SU-DHL-6 (cell line): ENCODE results near the gene UPB1.

ENCODE experiments used
- H2AFZ ChIP-seq: fragments of 200-600 bp; sonication (generic); 2 replicates; pipeline ENCODE4 v1.6.1; 2014; ENCODE audit warnings: low read depth, mild to moderate bottlenecking, moderate library complexity, mixed read lengths, antibody characterized with exemption, low read length; ENCODE audit not compliant: severe bottlenecking
- H3F3A ChIP-seq: fragments of 200-600 bp; shearing (Covaris generic); 2 replicates; pipeline ENCODE4 v1.6.0; 2016; ENCODE audit warnings: antibody characterized with exemption, mild to moderate bottlenecking; ENCODE audit not compliant: insufficient read depth
- H3K27ac ChIP-seq: fragments of 200-600 bp; sonication (generic); 2 replicates; pipeline ENCODE4 v1.5.1; 2016; ENCODE audit warnings: low read depth, mild to moderate bottlenecking, low read length, moderate library complexity, mixed read lengths
- H3K27me3 ChIP-seq: fragments of 200-600 bp; sonication (generic), shearing (Covaris generic); 2 replicates; pipeline ENCODE4 v1.6.0; 2014; ENCODE audit warnings: mild to moderate bottlenecking, low read length
- H3K36me3 ChIP-seq: fragments of 200-600 bp; sonication (generic); 2 replicates; pipeline ENCODE4 v1.6.1; 2014; ENCODE audit warnings: mild to moderate bottlenecking, low read length, mixed read lengths
- H3K4me2 ChIP-seq: fragments of 300-600, 200-600 bp; shearing (Covaris generic), sonication (generic); 2 replicates; pipeline ENCODE4 v1.6.0; 2014; ENCODE audit warnings: low read length, low read depth, mild to moderate bottlenecking; ENCODE audit not compliant: poor library complexity, severe bottlenecking
- H3K4me3 ChIP-seq: fragments of 200-600 bp; sonication (generic); 2 replicates; pipeline ENCODE4 v1.5.1; 2014; ENCODE audit warnings: antibody characterized with exemption, low read length, mild to moderate bottlenecking, mixed read lengths; ENCODE audit not compliant: insufficient read depth, poor library complexity, severe bottlenecking
- H3K79me2 ChIP-seq: fragments of 200-600 bp; sonication (generic); 2 replicates; pipeline ENCODE4 v1.6.1; 2014; ENCODE audit warnings: mild to moderate bottlenecking, low read length, moderate library complexity; ENCODE audit not compliant: insufficient read depth
- H3K9ac ChIP-seq: fragments of 200-600 bp; sonication (generic); 2 replicates; pipeline ENCODE4 v1.7.0; 2014; ENCODE audit warnings: mild to moderate bottlenecking, low read length
- H3K9me2 ChIP-seq: fragments of 200-600 bp; sonication (generic); replicated peaks from 2 replicates; pipeline ENCODE4 v1.6.1; 2014; ENCODE audit warnings: low read length; ENCODE audit not compliant: insufficient read depth
- H3K9me3 ChIP-seq: fragments of 200-600 bp; sonication (generic); 2 replicates; pipeline ENCODE4 v1.6.1; 2014; ENCODE audit warnings: low read length, mixed read lengths; ENCODE audit not compliant: insufficient read depth
- H4K20me1 ChIP-seq: fragments of 200-600 bp; sonication (generic); 2 replicates; pipeline ENCODE4 v1.6.1; 2014; ENCODE audit warnings: low read depth, mild to moderate bottlenecking, antibody characterized with exemption, low read length, moderate library complexity, mixed read lengths
- EZH2phosphoT487 ChIP-seq: fragments of 200-600 bp; sonication (generic), shearing (Covaris generic); conservative IDR thresholded peaks from 2 replicates; pipeline ENCODE4 v1.6.1; 2018; ENCODE audit warnings: mild to moderate bottlenecking, antibody characterized with exemption, low read length, moderate library complexity, mixed read lengths
- TF ChIP-seq, protein P1 (sequence below): fragments of 200-600 bp; sonication (generic); IDR thresholded peaks from one replicate; pipeline ENCODE4 v1.5.1; 2017; ENCODE audit warnings: antibody characterized with exemption, mild to moderate bottlenecking, low read length, moderate library complexity; ENCODE audit not compliant: insufficient read depth, poor library complexity, severe bottlenecking

Gene UPB1

DNA sequence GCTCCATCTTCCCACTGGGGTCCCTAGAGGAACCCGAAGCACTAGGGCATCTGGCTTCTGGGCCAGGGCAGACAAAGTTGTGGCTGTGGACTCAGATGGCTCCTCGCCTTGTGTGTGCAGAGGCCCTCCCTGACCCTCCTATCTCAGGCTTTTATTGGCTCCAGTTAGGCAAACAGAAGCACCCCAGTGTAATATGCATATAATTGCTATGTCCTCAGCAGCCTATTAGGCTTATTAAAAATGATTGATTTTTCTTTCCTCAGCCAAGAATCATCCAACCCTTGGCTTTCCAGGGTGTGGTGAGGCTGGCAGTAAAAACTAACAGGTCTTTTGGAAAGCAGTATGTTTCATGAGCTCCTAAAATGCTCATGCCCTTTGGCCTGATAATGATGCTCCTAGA lies 22.3 kb downstream of the UPB1 start:
- no peaks in the 10 kb centered on the region for H3K36me3 ChIP-seq
- no peaks in the 10 kb centered on the region for H3K27me3 ChIP-seq
- no peaks in the 10 kb centered on the region for H3F3A ChIP-seq
- no peaks in the 10 kb centered on the region for H4K20me1 ChIP-seq
- H3K9me2 ChIP-seq: no peaks in the 10 kb centered on the region
- H3K4me3 ChIP-seq: no peak overlapping the region
- H3K9ac ChIP-seq: no peak overlapping the region
- TF ChIP-seq, protein P1, sequence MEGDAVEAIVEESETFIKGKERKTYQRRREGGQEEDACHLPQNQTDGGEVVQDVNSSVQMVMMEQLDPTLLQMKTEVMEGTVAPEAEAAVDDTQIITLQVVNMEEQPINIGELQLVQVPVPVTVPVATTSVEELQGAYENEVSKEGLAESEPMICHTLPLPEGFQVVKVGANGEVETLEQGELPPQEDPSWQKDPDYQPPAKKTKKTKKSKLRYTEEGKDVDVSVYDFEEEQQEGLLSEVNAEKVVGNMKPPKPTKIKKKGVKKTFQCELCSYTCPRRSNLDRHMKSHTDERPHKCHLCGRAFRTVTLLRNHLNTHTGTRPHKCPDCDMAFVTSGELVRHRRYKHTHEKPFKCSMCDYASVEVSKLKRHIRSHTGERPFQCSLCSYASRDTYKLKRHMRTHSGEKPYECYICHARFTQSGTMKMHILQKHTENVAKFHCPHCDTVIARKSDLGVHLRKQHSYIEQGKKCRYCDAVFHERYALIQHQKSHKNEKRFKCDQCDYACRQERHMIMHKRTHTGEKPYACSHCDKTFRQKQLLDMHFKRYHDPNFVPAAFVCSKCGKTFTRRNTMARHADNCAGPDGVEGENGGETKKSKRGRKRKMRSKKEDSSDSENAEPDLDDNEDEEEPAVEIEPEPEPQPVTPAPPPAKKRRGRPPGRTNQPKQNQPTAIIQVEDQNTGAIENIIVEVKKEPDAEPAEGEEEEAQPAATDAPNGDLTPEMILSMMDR: no peak
- TF ChIP-seq EZH2phosphoT487: no peak
- no peaks in the 10 kb centered on the region for H3K79me2 ChIP-seq
- H3K4me2 ChIP-seq: no peak overlapping the region
- no peak overlapping the region for H2AFZ ChIP-seq
- H3K27ac ChIP-seq: no peak overlapping the region
- H3K9me3 ChIP-seq: no peaks in the 10 kb centered on the region

- H3K9me2 ChIP-seq: no peaks in the 10 kb centered on the region
- H3K9me3 ChIP-seq: no peaks in the 10 kb centered on the region
- H3K4me2 ChIP-seq: no peak overlapping the region
- H3K27me3 ChIP-seq: no peaks in the 10 kb centered on the region
- no peak overlapping the region for H3K4me3 ChIP-seq
- no peak overlapping the region for H3K27ac ChIP-seq
- no peaks in the 10 kb centered on the region for H3F3A ChIP-seq
- H3K9ac ChIP-seq: no peak overlapping the region
- H2AFZ ChIP-seq: no peak overlapping the region
- no peaks in the 10 kb centered on the region for H3K36me3 ChIP-seq
- no peaks in the 10 kb centered on the region for H3K79me2 ChIP-seq
- TF ChIP-seq, protein P1: no peak
- no peaks in the 10 kb centered on the region for H4K20me1 ChIP-seq
Measured at GRCh38 chr22:24518228-24518627, 23.1 kb downstream of the UPB1 start.

GRCh38 chr22:24518771-24519485 lies 23.8 kb downstream of the UPB1 start:
- Histone ChIP-seq H3K9me3 (no peaks in the 10 kb centered on the region), H3K4me2 (no peak overlapping the region), H2AFZ (no peak overlapping the region), H3K9me2 (no peaks in the 10 kb centered on the region), H3K79me2 (no peaks in the 10 kb centered on the region), H3K9ac (no peak overlapping the region), H3F3A (no peaks in the 10 kb centered on the region), H4K20me1 (no peaks in the 10 kb centered on the region), H3K27me3 (no peaks in the 10 kb centered on the region), H3K4me3 (no peak overlapping the region), H3K36me3 (no peaks in the 10 kb centered on the region), H3K27ac (no peak overlapping the region)
- TF ChIP-seq, protein P1: no peak
- TF ChIP-seq EZH2phosphoT487: no peak
